Left hindlimb (tissue), 1 donor: Measurements from ENCODE around the gene HMGXB3.

ENCODE experiments used
- DNase-seq: peaks from one replicate; pipeline ENCODE4 v3.0.0-alpha.2; 2018

Gene HMGXB3, protein sequence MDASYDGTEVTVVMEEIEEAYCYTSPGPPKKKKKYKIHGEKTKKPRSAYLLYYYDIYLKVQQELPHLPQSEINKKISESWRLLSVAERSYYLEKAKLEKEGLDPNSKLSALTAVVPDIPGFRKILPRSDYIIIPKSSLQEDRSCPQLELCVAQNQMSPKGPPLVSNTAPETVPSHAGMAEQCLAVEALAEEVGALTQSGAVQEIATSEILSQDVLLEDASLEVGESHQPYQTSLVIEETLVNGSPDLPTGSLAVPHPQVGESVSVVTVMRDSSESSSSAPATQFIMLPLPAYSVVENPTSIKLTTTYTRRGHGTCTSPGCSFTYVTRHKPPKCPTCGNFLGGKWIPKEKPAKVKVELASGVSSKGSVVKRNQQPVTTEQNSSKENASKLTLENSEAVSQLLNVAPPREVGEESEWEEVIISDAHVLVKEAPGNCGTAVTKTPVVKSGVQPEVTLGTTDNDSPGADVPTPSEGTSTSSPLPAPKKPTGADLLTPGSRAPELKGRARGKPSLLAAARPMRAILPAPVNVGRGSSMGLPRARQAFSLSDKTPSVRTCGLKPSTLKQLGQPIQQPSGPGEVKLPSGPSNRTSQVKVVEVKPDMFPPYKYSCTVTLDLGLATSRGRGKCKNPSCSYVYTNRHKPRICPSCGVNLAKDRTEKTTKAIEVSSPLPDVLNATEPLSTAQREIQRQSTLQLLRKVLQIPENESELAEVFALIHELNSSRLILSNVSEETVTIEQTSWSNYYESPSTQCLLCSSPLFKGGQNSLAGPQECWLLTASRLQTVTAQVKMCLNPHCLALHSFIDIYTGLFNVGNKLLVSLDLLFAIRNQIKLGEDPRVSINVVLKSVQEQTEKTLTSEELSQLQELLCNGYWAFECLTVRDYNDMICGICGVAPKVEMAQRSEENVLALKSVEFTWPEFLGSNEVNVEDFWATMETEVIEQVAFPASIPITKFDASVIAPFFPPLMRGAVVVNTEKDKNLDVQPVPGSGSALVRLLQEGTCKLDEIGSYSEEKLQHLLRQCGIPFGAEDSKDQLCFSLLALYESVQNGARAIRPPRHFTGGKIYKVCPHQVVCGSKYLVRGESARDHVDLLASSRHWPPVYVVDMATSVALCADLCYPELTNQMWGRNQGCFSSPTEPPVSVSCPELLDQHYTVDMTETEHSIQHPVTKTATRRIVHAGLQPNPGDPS (N-terminal part only)

DNA sequence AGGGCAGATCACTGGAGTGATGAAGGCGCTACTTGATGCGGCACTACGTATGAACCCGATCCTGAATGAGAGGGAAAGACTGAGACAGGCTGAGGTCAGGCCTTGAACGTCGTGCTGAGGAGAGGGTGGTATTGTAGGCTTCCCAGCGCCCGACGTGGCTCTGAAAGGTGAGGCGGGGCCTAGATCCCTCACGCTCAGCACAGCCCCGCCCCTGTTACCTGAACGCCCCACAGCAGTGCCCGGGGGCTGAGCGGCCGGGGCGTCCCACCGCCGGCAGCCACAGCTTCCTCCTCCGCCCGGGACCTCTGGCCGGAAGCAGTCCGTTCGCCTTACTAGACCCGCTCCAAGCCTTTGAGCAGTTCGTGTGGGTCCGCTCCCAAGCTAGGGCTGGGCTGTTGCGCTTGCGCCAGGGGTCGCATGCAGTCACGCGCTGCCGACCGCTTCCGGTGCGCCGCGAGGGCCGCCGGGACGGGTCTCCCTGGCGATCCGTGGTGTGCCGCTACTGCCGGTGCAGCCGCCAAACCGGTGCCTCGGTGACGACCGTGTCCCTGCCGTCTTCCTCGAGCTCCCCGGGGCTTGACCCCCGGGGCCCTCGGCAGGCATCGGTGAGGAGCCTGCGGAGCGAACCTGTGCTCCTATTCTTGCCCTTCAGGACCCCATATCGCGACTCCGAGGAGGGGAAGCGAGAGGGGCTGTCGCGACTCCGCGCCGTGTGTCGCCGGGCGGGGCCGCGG lies at the start of gene HMGXB3, which contains the start of gene TIGD6:
TSS of gene HMGXB3 (plus strand) at position 484 of the 734 bp plus-strand sequence. CDS start 4,114 bp downstream, outside the sequence.
TSS of gene TIGD6 (minus strand) at position 399 of the 734 bp plus-strand sequence. CDS start 4,306 bp downstream, outside the sequence.
- peak; percentile 96 for DNase-seq

GRCh38 chr5:149951138-149951749 lies 49.3 kb upstream of the HMGXB3 start:
- DNase-seq, result no peak

DNA sequence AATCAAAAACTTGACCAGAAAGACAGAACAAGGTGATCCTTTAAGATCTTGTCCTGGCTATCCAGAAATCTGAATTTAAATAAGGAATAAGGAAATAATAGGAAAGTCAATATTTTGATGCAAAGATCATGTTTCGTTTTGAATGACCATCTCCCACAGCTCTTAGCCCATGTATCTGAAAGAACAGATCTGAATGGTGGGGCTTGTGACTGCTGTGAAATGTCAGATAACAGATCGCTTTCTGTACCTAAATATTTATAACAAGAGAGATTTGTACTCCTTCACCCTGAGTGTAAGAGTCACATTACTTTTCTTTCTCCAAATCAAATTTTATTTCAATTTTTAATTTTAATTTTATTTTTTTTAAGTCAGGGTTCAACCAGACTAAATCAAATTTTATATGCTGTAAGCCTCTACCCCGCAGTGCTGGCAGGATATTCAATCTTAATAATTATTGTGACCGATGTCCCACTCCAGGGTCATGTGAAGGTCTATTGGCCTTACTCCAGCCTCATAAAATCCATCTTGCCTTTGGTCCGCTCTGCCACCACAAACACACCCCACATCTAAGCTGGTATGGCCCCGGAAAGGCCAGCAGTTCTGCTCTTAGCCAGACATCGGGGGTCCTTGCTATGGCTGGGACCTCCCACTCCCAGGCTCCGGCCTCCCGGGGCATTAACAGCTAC lies 47.0 kb upstream of the HMGXB3 start:
- no peak for DNase-seq

DNA sequence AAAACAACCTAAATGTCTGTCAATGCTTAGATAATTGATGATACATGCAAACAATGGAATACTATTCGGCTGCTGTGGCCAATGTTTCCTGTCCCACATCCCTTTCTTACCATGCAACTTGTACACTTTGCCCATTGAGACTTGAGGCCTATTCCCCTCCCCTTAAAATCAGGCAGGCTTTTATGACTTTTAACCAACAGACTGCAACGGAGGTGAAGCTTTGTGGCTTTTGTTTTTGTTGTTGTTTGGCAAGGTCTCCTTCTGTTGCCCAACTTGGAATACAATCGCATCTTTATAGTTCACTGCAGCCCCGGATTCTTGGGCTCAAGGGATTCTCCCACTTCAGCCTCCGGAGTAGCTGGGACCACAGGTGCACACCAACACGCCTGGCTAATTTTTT lies 45.7 kb upstream of the HMGXB3 start:
- DNase-seq, result no peak

DNA sequence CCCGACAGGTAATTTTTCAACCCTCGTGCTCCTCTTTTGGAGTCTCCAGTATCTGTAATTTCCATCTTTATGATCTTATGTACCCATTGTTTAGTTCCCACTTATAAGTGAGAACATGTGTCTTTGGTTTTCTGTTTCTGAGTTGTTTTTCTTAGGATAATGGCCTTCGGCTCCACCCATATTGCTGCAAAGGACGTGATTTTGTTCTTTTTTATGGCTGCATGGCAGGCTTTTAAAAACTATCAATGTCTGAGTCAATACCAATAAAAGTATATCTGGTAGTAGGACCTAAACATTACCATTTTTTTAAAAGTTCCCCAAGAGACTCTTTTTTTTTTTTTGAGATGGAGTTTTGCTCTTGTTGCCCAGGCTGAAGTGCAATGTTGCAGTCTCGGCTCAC lies 43.9 kb upstream of the HMGXB3 start:
- DNase-seq, result no peak

DNA sequence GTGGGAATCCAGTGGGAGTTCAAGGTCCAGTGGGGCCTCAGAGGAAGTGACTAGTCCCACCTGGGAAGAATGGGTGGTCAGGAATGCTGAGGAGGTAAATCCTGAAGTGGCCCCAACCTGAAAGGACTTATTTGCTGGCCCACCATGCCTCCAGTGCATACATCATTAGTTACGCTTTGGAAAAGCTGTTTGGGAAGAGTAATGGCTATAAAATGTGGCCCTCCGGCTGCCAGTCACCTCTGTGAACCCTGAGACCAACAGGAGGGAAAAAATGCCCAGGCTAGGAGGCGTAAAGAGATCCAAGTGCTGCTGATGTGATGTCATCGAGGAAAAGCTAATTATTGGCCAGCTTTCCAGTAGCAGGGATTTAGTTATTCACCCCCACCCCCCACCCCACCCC lies 42.7 kb upstream of the HMGXB3 start:
- no peak for DNase-seq

GRCh38 chr5:149959406-149960236 lies 40.9 kb upstream of the HMGXB3 start:
- no peak for DNase-seq

DNA sequence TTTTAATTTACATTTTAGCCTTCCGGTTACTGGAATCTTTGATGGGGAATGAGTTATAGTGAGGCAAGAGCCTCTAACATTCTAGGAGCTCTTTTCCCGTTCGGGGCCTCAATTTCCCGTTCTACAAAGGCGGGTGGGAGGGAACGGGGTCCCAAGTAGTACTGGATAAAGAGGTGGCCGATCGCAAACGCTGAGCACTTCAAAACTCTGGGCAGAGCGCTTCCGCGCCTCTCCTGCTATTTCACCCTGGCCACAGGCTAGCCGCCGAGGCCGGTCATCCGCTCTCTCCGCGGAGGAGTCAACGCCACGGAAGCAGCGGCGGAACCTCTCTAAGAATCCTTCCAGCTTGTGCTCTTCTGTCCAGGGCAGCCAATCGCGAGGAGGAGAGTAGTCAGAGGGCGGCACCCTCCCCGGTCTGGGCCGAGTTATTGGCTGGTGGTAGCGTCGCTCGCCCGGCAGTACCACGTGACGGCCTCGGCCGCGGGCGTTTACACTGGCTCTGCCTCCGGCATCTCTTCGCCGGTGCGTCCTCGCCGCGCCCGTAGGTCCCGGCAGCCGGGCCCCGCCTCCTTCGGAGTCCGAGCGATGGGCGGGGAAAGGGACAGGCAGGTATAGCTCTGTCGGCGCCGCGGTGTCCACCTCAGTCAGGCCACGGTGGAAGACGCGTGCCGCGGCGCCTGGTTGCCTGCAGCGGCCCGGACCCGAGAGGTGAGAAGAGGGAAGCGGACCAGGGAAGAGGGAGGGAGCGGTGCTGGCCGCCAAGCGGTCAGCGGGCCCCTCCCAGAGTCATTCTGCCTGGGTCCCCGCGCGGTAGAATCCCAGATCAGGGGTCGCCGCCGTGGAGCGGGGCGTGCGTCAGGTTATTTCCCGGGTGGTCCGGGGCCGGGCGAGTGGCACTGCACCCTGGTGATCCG lies 40.0 kb upstream of the HMGXB3 start, which contains the start of gene SLC26A2:
TSS of gene SLC26A2 (plus strand) at position 487 of the 914 bp plus-strand sequence. CDS start 16,895 bp downstream, outside the sequence.
- DNase-seq, result peak; percentile 98

DNA sequence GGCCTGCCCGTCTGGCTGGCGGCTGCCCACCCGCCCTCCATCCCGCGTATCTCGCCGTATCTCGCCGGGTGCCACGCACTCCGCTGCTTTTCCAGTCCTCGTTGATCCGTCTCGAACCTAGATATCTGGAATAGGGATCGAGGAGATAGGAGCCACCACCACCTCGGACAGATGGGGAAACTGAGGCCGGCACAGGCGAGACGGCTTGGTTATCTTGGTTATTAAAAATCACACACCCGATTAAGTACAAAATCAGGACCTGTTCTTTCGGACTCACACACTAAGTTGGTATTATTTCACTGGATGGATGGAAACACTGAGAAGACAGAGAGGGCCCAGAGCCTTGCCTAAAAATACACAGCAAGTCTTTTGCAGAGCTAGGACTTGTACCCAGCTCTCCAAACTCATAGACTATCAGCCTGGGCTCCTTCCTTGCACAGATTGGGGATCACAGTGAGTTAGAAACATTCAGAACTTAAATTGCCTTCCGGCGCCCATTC lies 39.3 kb upstream of the HMGXB3 start:
- DNase-seq, result no peak

DNA sequence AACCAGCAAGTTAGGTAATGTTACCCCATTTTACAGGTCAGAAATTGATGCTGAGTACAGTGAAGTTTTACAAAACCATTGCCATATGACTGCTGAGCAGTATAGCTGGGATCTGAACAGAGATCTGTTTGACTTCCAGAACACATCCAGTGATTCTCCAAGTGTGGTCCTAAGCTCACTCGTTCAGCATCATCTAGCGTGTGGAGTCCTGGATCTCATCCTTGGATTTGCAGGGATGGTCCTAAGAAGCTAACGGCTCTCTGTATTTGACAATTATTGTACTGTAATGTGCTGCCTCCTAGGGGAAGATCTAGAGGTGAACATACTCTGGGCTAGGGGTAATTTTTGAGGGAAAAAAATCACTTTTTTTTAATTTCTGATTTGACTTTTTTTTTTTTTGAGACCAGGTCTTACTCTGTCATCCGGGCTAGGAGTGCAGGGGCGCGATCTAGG lies 38.6 kb upstream of the HMGXB3 start:
- no peak for DNase-seq

GRCh38 chr5:149962601-149963300 lies 37.8 kb upstream of the HMGXB3 start:
- no peak for DNase-seq

- no peak for DNase-seq
Measured at GRCh38 chr5:149963729-149964128, 36.8 kb upstream of the HMGXB3 start.

- no peak for DNase-seq
Measured at GRCh38 chr5:149966946-149967345, 33.6 kb upstream of the HMGXB3 start.

- DNase-seq, result no peak
Measured at GRCh38 chr5:149969181-149969930, 31.2 kb upstream of the HMGXB3 start.

- no peak for DNase-seq
Measured at GRCh38 chr5:149975409-149975808, 25.1 kb upstream of the HMGXB3 start.

- no peak for DNase-seq
Measured at GRCh38 chr5:149979896-149980295, 20.6 kb upstream of the HMGXB3 start.

GRCh38 chr5:149981206-149981605 lies 19.3 kb upstream of the HMGXB3 start:
- DNase-seq, result no peak
